Loucy (cell line): ENCODE data around the gene DBN1.

Experiments used
- H2AFZ ChIP-seq: fragments of 200-600 bp; sonication (generic); 2 replicates; pipeline ENCODE4 v1.6.0; 2016; ENCODE audit warnings: antibody characterized with exemption, mild to moderate bottlenecking, low read length, moderate library complexity
- H3F3A ChIP-seq: fragments of 200-600 bp; 2 replicates; pipeline ENCODE4 v1.6.0; 2016; ENCODE audit warnings: antibody characterized with exemption, low read depth, mild to moderate bottlenecking
- H3K27me3 ChIP-seq: fragments of 200-600 bp; sonication (generic); 2 replicates; pipeline ENCODE4 v1.6.1; 2014; ENCODE audit warnings: low read length, mild to moderate bottlenecking; ENCODE audit not compliant: insufficient read depth, poor library complexity, severe bottlenecking
- H3K36me3 ChIP-seq: fragments of 200-600 bp; sonication (generic); 2 replicates; pipeline ENCODE4 v1.6.1; 2016; ENCODE audit warnings: low read length; ENCODE audit not compliant: insufficient read depth
- H3K4me1 ChIP-seq: fragments of 200-600 bp; sonication (generic); 2 replicates; pipeline ENCODE4 v1.5.1; 2014; ENCODE audit warnings: low read length, mild to moderate bottlenecking; ENCODE audit not compliant: insufficient read depth, poor library complexity, severe bottlenecking
- H3K4me2 ChIP-seq: fragments of 200-600 bp; sonication (generic); 2 replicates; pipeline ENCODE4 v1.6.0; 2014; ENCODE audit warnings: antibody characterized with exemption, low read length, low read depth, mild to moderate bottlenecking; ENCODE audit not compliant: poor library complexity, severe bottlenecking
- H3K4me3 ChIP-seq: fragments of 200-600 bp; sonication (generic); 2 replicates; pipeline ENCODE4 v1.5.1; 2014; ENCODE audit warnings: low read length, mild to moderate bottlenecking, mixed read lengths; ENCODE audit not compliant: poor library complexity, severe bottlenecking
- H3K79me2 ChIP-seq: fragments of 200-600 bp; sonication (generic); 2 replicates; pipeline ENCODE4 v1.6.1; 2014; ENCODE audit warnings: low read length; ENCODE audit not compliant: insufficient read depth
- H3K9ac ChIP-seq: fragments of 200-600 bp; sonication (generic); 2 replicates; pipeline ENCODE4 v1.6.0; 2014; ENCODE audit warnings: mild to moderate bottlenecking, low read depth, low read length, moderate library complexity; ENCODE audit not compliant: poor library complexity, severe bottlenecking
- H3K9me2 ChIP-seq: fragments of 200-600 bp; sonication (generic); replicated peaks from 2 replicates; pipeline ENCODE4 v1.6.1; 2016; ENCODE audit warnings: low read depth, low read length, mixed read lengths
- H3K9me3 ChIP-seq: fragments of 200-600 bp; sonication (generic); 2 replicates; pipeline ENCODE4 v1.6.1; 2014; ENCODE audit warnings: mild to moderate bottlenecking, antibody characterized with exemption, low read length, low read depth; ENCODE audit not compliant: insufficient read depth
- H4K20me1 ChIP-seq: fragments of 200-600 bp; sonication (generic); 2 replicates; pipeline ENCODE4 v1.6.0; 2014; ENCODE audit warnings: antibody characterized with exemption, low read length, mild to moderate bottlenecking; ENCODE audit not compliant: insufficient read depth, poor library complexity, severe bottlenecking
- CTCF ChIP-seq: fragments of 200-600 bp; sonication (generic); conservative IDR thresholded peaks from 2 replicates; pipeline ENCODE4 v1.5.1; 2014; ENCODE audit warnings: mild to moderate bottlenecking, antibody characterized with exemption, low read length
- EZH2phosphoT487 ChIP-seq: fragments of 200-600 bp; IDR thresholded peaks from 2 replicates; pipeline ENCODE4 v1.6.1; 2018; ENCODE audit warnings: antibody characterized with exemption, mild to moderate bottlenecking, moderate library complexity, borderline replicate concordance

The DBN1 gene

GRCh38 chr5:177446200-177447065 lies 27.0 kb downstream of the DBN1 start, which contains the start of gene PRR7:
TSS of gene PRR7 (plus strand) at chr5:177446814. CDS start at chr5:177455068, 8,254 bp downstream.
- peak within 1 kb of the TSS; percentile 67 for H3K9ac ChIP-seq
- no peaks in the 10 kb centered on the region for H3K27me3 ChIP-seq
- no peaks in the 10 kb centered on the region for H3K79me2 ChIP-seq
- H4K20me1 ChIP-seq: no peaks in the 10 kb centered on the region
- H2AFZ ChIP-seq: no peak within 1 kb of the TSS
- no peaks in the 10 kb centered on the region for H3K9me2 ChIP-seq
- peak within 1 kb of the TSS; percentile 72 for H3K4me3 ChIP-seq
- no peaks in the 10 kb centered on the region for H3K9me3 ChIP-seq
- H3K4me2 ChIP-seq: peak within 1 kb of the TSS; percentile 80
- H3K4me1 ChIP-seq: no peaks in the 10 kb centered on the region
- no peaks in the 10 kb centered on the region for H3K36me3 ChIP-seq
- H3F3A ChIP-seq: no peaks in the 10 kb centered on the region
- TF ChIP-seq CTCF (no peak), EZH2phosphoT487 (no peak)

GRCh38 chr5:177445917-177446199 lies 27.6 kb downstream of the DBN1 start:
- Histone ChIP-seq H2AFZ (no peak overlapping the region), H3K4me1 (no peaks in the 10 kb centered on the region), H3K9ac (peak overlapping the region; percentile 67), H4K20me1 (no peaks in the 10 kb centered on the region), H3K4me2 (peak overlapping the region; percentile 80), H3K79me2 (no peaks in the 10 kb centered on the region), H3K4me3 (peak overlapping the region; percentile 72), H3K9me3 (no peaks in the 10 kb centered on the region), H3K9me2 (no peaks in the 10 kb centered on the region), H3K27me3 (no peaks in the 10 kb centered on the region), H3F3A (no peaks in the 10 kb centered on the region), H3K36me3 (no peaks in the 10 kb centered on the region)
- no peak for TF ChIP-seq CTCF
- no peak for TF ChIP-seq EZH2phosphoT487

GRCh38 chr5:177445052-177445916 lies 28.1 kb downstream of the DBN1 start:
- TF ChIP-seq EZH2phosphoT487: no peak
- no peak for TF ChIP-seq CTCF
- Histone ChIP-seq H3K79me2 (no peaks in the 10 kb centered on the region), H3K4me1 (no peaks in the 10 kb centered on the region), H3K4me3 (no peak overlapping the region), H2AFZ (no peak overlapping the region), H3F3A (no peaks in the 10 kb centered on the region), H3K9me2 (no peaks in the 10 kb centered on the region), H3K4me2 (peak overlapping the region; percentile 80), H3K9ac (peak overlapping the region; percentile 67), H3K9me3 (no peaks in the 10 kb centered on the region), H3K36me3 (no peaks in the 10 kb centered on the region), H3K27me3 (no peaks in the 10 kb centered on the region), H4K20me1 (no peaks in the 10 kb centered on the region)
